ENCODE results near the gene ARL4A. TPM values are rescaled to one million over a fixed set of nuclear protein-coding genes. Genes with fewer than 3 reads are reported as not detected.

Gene ARL4A
- total and polyA plus RNA-seq, 2 of the 8 experiments (the other 6 are each of a cell fraction or from before 2014, with no cell fraction given): 14.5 to 29.2 TPM

DNA sequence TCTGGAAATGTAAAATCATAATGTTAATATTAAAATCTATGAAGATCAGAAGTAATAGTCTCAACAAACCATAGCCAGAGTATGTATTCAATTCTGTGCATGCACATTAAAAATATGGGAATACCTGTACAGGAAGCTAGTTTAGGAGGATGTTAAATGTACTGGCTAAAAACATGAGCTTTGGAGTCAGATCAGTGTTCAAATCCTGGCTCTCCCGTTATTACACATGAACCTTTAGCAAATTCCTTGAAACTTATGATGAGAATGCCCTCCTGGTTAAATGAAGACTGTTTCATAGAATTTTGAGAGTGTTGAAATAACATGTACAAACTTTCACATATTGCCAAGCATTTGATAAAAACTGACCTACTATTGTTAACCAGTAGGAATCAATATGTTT lies 4.6 kb downstream of the ARL4A start (continued):
- TF ChIP-seq HDAC2 (IDR thresholded peaks at IDR 0.05; ENCODE audit: borderline replicate concordance in 1 of 2, low read depth in 2 of 2, low read length in 2 of 2) (no peak), EGR1 (IDR thresholded peaks at IDR 0.05; ENCODE audit: borderline replicate concordance, low read depth, low read length) (no peak), JUND (IDR thresholded peaks at IDR 0.05; ENCODE audit: low read length) (no peak)

Measured in H1 (cell line).